ENCODE data around the gene PCDHGA11. TPM values are rescaled to one million over a fixed set of nuclear protein-coding genes. Genes with fewer than 3 reads are reported as not detected.
"Not testable (repeated sequence)": the region's sequence is repeated elsewhere in the genome, so short reads cannot be mapped to it uniquely, and the experiment has no call there.

PCDHGA11 gene
- total and polyA plus RNA-seq, 8 donors: 2.5 to 4.1 (median 3.4) TPM

GRCh38 chr5:141382469-141383294, 38.2 kb upstream of the PCDHGA11 start, which contains the start of gene PCDHGA7:
Gene PCDHGA7 (plus strand): TSS chr5:141382742. CDS start chr5:141382900, 158 bp downstream.
- intact Hi-C loops (cut with DNase I): no loop called here
- Histone ChIP-seq H3K4me3 (no peak within 1 kb of the TSS), H3K36me3 (no peaks in the 10 kb centered on the region), H3K27ac (no peak within 1 kb of the TSS), H3K27me3 (peaks cover 14 to 86% of the 10 kb centered on the region in 2 donors), H3K9me3 (peaks cover 0 to 91% of the 10 kb centered on the region in 2 donors), H3K4me1 (no peaks in the 10 kb centered on the region)
- TF ChIP-seq CTCF (IDR thresholded peaks at IDR 0.05): no peak
- DNase-seq (no peak), ATAC-seq (no peak)

- intact Hi-C loops (cut with DNase I): no loop called here
- DNase-seq (no peak), ATAC-seq (no peak)
- H3K9me3 ChIP-seq: peaks cover 0 to 87% of the 10 kb centered on the region in 2 donors
- no peak for TF ChIP-seq CTCF (IDR thresholded peaks at IDR 0.05)
- peaks cover 14 to 83% of the 10 kb centered on the region in 2 donors for H3K27me3 ChIP-seq
- no peak overlapping the region for H3K4me3 ChIP-seq
- H3K27ac ChIP-seq: no peak overlapping the region
- H3K36me3 ChIP-seq: no peaks in the 10 kb centered on the region
- no peaks in the 10 kb centered on the region for H3K4me1 ChIP-seq
Observed at GRCh38 chr5:141383345-141383744, 37.5 kb upstream of the PCDHGA11 start.

- intact Hi-C loops (cut with DNase I): no loop called here
- no peak for ATAC-seq
- H3K9me3 ChIP-seq: peaks cover 0 to 91% of the 10 kb centered on the region in 2 donors
Observed at GRCh38 chr5:141384471-141385267, 36.2 kb upstream of the PCDHGA11 start.

GRCh38 chr5:141387557-141388311, 33.1 kb upstream of the PCDHGA11 start, which contains the start of gene PCDHGB4:
Gene PCDHGB4 (plus strand): TSS chr5:141387698. CDS start chr5:141387885, 187 bp downstream.
- peaks cover 9 to 90% of the 10 kb centered on the region in 2 donors for H3K27me3 ChIP-seq
- H3K36me3 ChIP-seq; DNase-seq; H3K27ac ChIP-seq; H3K4me1 ChIP-seq; H3K4me3 ChIP-seq; intact Hi-C loops (cut with DNase I): not testable (repeated sequence)
- peak in 1 of 2 donors; percentile 10 for TF ChIP-seq CTCF (IDR thresholded peaks at IDR 0.05)
- peaks cover 0 to 92% of the 10 kb centered on the region in 2 donors for H3K9me3 ChIP-seq
- ATAC-seq: peak; percentile 88

More at GRCh38 chr5:141384471-141385267, 36.2 kb upstream of the PCDHGA11 start:
- Histone ChIP-seq H3K4me3 (no peak overlapping the region), H3K36me3 (no peaks in the 10 kb centered on the region), H3K4me1 (no peaks in the 10 kb centered on the region), H3K27ac (no peak overlapping the region), H3K27me3 (peaks cover 14 to 90% of the 10 kb centered on the region in 2 donors)
- TF ChIP-seq CTCF (IDR thresholded peaks at IDR 0.05): no peak
- DNase-seq: no peak
